Fibroblast of skin of back (primary cell): ENCODE data around the gene TXNL4A. TPM values are rescaled to one million over a fixed set of nuclear protein-coding genes. Genes with fewer than 3 reads are reported as not detected.
"Not testable (repeated sequence)": the region's sequence is repeated elsewhere in the genome, so short reads cannot be mapped to it uniquely, and the experiment has no call there.

Source experiments
- DNase-seq: peaks from one replicate; pipeline ENCODE4 v3.0.0-alpha.2; 2013
- polyA plus RNA-seq, 2 experiments: library from polyadenylated mRNA; unstranded; fragments of 120-200 nt; gene quantifications; one replicate each; pipeline ENCODE4 v1.2.1, GENCODE V29; 2013; ENCODE audit not compliant: insufficient read length in 2 of 2

Gene TXNL4A
- polyA plus RNA-seq (2013, experiment 1 of 2; ENCODE audit: insufficient read length), result 129 TPM
- 110 TPM for polyA plus RNA-seq (2013, experiment 2 of 2; ENCODE audit: insufficient read length)

- DNase-seq, result peak; percentile 87
These were observed at the start of gene TXNL4A for GRCh38 chr18:79988451-79989194. TSS of gene TXNL4A (minus strand) at chr18:79988563. CDS start at chr18:79988392, 171 bp downstream.

DNA sequence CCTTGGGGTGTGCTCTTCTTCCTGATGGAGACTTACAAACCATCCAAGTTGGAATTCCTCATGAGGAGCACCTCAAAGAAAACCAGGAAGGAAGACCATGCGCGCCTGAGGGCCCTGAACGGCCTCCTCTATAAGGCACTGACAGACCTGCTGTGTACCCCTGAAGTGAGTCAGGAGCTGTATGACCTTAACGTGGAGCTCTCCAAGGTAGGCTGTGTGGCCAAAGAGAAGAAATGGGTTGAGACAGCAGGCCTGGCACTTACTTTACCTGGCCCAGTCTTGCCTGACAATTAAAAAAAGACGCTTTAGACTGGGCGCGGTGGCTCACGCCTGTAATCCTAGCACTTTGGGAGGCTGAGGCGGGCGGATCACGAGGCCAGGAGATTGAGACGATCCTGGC is 48.9 kb upstream of the TXNL4A start:
- DNase-seq, result no peak

GRCh38 chr18:80035997-80036396 is 47.6 kb upstream of the TXNL4A start:
- DNase-seq, result no peak

- no peak for DNase-seq
These were observed 46.6 kb upstream of the TXNL4A start for GRCh38 chr18:80034852-80035406.

DNA sequence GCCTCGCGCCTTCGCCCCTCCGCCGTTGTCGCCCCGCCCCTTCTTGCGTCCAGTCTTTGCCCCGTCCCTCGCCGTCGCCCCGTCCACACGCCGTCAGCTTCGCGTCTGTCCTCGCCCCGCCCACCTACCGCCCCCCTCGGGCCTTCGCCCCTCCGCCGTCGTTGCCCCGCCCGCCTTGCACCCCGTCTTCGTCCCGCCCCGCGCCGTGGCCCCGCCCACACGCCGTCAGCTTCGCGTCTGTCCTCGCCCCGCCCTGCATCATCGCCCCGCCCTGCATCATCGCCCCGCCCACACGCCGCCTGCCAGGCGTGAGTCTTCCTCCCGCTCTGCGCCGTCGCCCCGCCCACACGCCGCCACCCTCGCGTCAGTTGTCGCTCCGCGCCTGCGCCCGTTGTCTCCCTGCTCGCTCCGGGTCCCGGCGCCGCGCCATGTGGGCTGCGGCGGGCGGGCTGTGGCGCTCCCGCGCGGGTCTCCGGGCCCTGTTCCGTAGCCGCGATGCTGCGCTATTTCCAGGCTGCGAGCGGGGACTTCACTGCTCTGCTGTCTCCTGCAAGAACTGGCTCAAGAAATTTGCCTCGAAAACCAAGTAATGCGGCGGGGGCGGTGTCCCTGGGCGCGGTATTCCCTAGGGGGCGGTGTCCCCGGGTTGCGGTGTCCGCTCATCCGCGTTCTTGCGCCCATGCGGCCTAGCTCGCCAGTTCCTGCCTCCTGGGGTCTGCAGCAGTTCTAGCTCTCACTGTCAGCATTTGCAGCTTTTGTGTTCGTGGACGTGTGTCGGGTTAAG is 45.9 kb upstream of the TXNL4A start, which contains the start of gene RBFA:
Gene RBFA, plus strand, starts transcription at position 367 of the 784 bp plus-strand sequence. Its CDS starts 62 bp downstream, at position 429.
- peak; percentile 96 for DNase-seq

DNA sequence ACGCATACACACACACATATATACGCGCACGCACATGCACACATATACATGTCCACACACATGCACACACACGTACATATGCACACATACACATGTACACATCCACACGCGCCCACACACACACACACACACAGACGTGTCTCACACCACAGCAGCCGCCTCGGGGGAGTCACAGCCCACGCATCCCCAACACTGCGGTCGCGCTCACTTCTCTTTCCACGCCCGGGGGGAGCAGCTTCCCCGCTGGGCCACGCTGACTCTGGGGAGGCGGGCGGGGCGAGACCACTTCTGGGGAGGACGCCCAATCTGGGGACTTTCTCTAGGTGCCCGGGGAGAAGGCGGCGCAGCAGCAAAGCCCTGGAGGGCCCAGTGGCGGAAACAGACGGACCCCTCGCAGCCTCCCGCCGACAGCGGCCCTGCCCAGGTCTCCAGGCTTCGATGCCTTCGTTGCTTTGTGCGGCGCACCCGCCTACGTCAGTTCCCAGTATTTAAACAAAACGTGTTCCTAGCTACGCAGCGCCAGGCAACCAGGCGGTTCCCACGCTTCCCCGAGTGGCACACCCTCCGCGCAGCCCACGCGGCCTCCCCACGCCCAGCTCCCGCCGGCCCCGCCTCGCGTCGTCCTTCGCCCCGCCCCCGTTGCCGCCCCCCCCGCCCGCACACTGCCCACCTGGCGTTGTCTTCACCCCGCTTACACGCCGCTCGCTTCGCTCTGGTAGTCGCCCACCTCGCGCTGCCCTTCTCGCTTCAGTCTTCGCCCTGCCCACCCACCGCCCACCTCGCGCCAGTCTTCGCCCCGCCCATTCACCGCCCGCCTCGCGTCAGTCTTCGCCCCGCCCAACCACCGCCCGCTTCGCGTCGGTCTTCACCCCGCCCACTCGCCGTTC is 45.1 kb upstream of the TXNL4A start:
- DNase-seq, result no peak

DNA sequence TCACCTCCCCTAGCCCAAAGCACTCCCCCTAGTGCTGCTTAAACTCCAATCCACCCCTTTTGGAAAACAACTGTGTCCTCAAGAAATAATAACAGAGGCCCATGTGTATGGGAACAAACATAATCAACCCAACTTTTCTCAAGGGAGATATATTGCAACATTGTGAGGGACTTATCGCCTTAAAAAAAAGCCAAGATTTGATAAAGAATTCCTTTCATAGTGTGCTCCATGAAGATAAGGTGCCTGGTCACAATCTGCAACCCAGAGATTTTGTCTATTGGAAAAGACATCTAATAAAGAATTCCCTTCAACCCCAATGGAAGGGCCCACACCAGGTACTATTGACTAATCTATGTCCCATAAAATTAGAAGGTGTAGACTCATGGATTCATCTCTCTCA is 41.3 kb upstream of the TXNL4A start:
- no peak for DNase-seq

DNA sequence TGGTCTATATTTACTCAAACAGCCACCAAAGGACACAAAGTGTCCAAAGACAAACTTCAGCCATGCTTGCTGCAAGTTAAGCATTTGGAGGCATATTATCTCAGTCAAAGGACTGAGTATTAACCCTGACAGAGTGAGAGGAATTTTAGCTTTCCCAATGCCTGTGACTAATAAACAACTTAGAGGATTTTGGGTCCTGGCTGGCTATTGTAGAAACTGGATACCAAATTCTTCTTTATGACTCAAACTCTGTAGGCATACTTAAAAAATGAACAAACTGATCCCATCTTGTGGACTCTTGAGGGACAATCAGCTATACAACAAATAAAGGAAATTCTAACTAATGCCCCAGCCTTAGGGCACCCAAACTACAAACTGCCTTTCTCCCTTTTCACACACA is 39.4 kb upstream of the TXNL4A start:
- peak; percentile 77 for DNase-seq

DNA sequence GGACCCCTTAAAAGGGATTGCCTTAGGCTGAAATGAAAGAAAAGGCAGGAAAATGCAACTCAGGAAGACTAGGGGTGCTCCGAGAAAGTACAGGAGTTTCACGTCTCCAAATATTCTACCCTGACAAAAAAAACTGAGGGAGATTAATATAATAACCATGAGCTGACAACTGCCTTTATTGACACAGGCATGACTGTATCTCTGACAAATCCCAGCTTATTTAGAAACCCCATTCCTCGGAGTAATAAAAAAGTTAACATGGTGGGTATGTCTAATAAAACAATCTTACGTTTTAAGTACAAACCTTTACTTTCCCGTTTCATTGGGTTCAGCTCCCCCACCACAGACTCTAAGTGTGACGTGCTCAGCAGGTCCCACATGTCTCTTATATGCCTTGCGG is 38.0 kb upstream of the TXNL4A start:
- DNase-seq, result no peak

GRCh38 chr18:80023173-80023572 is 34.8 kb upstream of the TXNL4A start:
- DNase-seq, result no peak

DNA sequence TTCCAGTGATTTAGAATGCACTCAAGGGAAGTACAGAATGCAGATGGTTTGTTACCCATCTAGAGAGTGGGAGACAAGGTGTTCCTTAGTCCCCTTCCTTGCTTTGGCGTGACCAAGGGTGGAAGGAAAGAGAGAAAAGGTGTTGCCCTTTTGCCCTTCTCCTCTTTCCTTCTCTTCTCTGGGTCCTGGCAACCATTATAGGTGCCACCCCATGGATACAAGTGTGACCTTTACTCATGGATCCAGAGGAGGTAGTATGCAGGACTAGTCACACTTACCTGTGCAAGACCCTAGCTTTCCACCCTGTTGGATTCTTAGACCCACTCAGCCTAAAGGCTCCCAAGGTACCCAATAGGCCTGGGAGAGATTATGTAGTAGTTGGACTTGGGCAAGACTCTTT is 34.2 kb upstream of the TXNL4A start:
- peak; percentile 20 for DNase-seq

GRCh38 chr18:80012714-80013113 is 24.4 kb upstream of the TXNL4A start:
- DNase-seq, result no peak

GRCh38 chr18:80011496-80012137 is 23.3 kb upstream of the TXNL4A start:
- DNase-seq, result not testable (repeated sequence)

- DNase-seq, result no peak
These were observed 22.2 kb upstream of the TXNL4A start for GRCh38 chr18:80010551-80010906.

DNA sequence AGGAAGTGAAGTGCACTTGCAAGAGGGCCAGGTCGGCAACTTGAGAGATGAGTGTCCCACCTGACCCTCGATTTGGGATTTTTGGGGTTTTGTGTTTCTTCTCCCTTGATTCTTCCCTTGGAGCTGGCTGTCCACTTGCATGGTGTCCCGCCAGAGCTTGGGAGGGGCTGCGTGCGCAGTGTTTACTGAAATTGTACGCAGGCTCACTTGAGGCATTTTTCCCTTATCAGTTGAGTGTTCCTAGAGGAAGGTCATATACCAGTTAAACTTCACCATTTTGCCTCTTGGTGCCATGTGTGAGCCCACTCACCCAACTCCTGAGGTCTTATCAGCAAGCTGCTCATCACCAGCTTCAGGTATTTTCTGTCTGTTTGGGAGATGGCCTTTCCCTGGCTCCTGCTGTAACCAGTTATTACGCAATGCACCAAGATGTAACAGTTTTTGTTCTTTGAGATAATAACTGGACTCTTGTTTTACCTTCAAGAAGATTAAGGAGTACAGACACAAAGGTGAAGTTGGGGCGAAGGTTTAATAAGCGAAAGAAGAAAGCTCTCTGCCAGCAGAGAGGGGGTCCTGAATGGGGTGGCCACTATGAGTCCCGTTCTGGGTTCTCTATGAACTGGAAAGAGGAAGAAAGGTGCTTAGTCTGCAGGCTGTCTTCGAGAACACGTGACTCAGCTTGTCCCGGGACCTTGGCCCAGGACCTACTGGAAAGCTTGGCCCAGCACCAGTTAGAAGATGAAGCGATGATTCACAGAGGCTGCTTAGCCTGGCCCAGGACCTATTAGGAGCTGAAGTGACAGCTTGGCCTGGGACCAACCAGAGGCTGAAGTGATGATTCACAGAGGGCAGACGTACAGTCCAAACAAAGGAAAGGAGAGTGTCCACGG is 21.5 kb upstream of the TXNL4A start:
- peak; percentile 96 for DNase-seq

DNA sequence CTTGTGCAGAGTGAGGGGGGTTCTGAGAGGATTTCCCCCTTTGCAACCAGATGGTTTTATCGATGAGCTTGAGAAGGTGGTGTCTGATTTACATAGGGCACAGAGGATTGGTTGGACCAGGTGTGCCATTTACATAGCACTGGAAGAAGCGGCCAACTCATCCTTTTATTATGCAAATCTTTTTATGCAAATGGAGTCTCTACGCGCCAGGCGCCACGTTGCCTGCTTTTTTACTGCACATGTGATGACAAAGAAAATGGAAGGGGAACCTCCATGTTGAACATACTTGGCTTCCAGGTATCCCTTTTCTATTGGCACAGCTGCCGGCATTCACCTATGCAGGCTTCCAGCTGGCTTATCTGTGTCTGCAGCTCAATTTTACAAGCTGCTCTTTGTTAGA is 18.4 kb upstream of the TXNL4A start:
- no peak for DNase-seq

DNA sequence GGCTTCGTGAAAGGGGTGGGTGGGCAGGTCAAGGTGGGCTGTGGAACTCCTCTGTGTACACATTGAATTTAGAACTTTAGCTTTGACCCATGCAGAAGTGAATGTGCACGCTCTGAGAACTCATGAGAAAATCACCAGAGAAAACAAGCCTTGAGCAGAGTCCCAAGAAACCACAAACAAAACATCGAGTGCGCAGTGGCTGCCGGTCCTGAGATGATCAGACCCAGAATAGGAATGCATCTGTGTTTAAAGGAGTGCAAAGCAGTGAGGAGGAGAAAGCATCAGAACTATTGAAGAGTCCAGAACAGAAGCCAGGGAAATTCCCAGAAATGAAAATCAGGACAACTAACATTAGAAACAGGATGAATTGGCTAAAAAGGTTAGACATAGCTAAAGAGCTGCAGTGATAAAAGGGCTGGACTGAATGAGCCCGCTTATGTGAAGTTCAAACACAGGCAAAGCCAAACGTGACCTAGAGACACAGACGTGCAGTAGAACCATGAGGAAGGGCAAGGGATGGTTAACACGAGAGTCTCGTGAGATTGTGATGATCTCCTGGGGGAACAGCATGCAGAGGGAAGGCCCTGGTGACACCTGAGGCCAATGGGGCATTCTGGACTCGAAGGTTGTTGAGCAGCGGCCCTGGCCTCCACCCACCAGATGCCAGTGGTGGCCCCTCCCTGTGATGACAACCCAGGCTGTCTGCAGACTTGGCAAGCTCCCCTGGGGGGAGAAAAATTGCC is 16.4 kb upstream of the TXNL4A start:
- no peak for DNase-seq

GRCh38 chr18:80002468-80002867 is 14.1 kb upstream of the TXNL4A start:
- DNase-seq, result no peak

DNA sequence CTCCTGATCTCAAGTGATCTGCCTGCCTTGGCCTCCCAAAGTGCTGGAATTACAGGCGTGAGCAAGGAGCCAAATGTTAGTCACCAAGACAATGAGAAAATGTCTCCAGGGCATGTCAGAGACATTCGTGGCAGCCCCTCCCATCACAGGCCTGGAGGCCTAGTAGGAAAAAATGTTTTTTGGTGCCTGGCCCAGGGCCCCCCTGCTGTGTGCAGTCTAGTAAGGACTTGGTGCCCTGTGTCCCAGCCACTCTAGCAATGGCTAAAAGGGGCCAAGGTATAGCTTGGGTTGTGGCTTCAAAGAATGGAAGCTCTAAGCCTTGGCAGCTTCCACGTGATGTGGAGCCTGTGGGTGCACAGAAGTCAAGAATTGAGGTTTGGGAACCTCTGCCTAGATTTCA is 12.5 kb upstream of the TXNL4A start:
- no peak for DNase-seq

DNA sequence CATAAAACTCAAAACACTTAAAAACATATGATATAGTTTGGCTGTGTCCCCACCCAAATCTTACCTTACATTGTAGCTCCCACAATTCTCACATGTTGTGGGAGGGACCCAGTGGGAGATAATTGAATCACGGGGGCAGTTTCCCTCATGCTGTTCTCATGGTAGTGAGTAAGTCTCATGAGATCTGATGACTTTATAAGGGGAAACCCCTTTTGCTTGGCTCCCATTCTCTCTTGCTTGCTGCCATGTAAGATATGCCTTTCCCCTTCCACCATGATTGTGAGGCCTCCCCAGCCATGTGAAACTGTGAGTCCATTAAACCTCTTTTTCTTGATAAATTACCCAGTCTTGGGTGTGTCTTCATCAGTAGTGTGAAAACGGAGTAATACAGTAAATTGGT is 11.3 kb upstream of the TXNL4A start:
- not testable (repeated sequence) for DNase-seq
